OCI-LY3 (cell line): ENCODE data around the gene MKNK1.

ENCODE experiments used
- H2AFZ ChIP-seq: fragments of 200-600, 300-600 bp; shearing (Covaris generic); 2 replicates; pipeline ENCODE4 v1.6.0; 2014; ENCODE audit warnings: antibody characterized with exemption, low read depth, low read length
- H3K27ac ChIP-seq: fragments of 200-600, 300-600 bp; sonication (generic); 2 replicates; pipeline ENCODE4 v1.5.1; 2014; ENCODE audit warnings: mild to moderate bottlenecking, low read length, moderate library complexity, mixed read lengths
- H3K27me3 ChIP-seq: fragments of 200-600, 300-600 bp; sonication (generic); 2 replicates; pipeline ENCODE4 v1.6.1; 2014; ENCODE audit warnings: low read depth, low read length, mixed read lengths
- H3K36me3 ChIP-seq: fragments of 200-600, 300-600 bp; sonication (generic); replicated peaks from 2 replicates; pipeline ENCODE3; 2014; ENCODE audit warnings: low read depth, low read length, mixed read lengths
- H3K4me1 ChIP-seq: fragments of 300-600, 200-600 bp; sonication (generic); 2 replicates; pipeline ENCODE4 v1.6.1; 2014; ENCODE audit warnings: low read length, mixed read lengths
- H3K4me2 ChIP-seq: fragments of 200-600, 300-600 bp; sonication (generic); 2 replicates; pipeline ENCODE4 v1.6.1; 2014; ENCODE audit warnings: low read length, mixed read lengths
- H3K4me3 ChIP-seq: fragments of 300-600, 200-600 bp; sonication (generic); 2 replicates; pipeline ENCODE4 v1.5.1; 2014; ENCODE audit warnings: antibody characterized with exemption, mild to moderate bottlenecking, low read length, moderate library complexity
- H3K79me2 ChIP-seq: fragments of 300-600, 200-600 bp; shearing (Covaris generic); 2 replicates; pipeline ENCODE4 v1.6.1; 2014; ENCODE audit warnings: mild to moderate bottlenecking, low read length, mixed read lengths
- H3K9ac ChIP-seq: fragments of 300-600, 200-600 bp; shearing (Covaris generic); 2 replicates; pipeline ENCODE4 v1.6.0; 2014; ENCODE audit warnings: mild to moderate bottlenecking, low read length, moderate library complexity
- H3K9me3 ChIP-seq: fragments of 200-600, 300-600 bp; shearing (Covaris generic); 2 replicates; pipeline ENCODE4 v1.6.1; 2014; ENCODE audit warnings: low read length, mixed read lengths; ENCODE audit not compliant: insufficient read depth
- H4K20me1 ChIP-seq: fragments of 200-600, 300-600 bp; sonication (generic); 2 replicates; pipeline ENCODE4 v1.6.1; 2016; ENCODE audit warnings: low read length, mixed read lengths; ENCODE audit not compliant: insufficient read depth
- CTCF ChIP-seq: fragments of 200-600, 300-600 bp; sonication (generic); IDR thresholded peaks from 2 replicates; pipeline ENCODE4 v1.5.1; 2014; ENCODE audit warnings: antibody characterized with exemption, low read length, low read depth
- EZH2phosphoT487 ChIP-seq: fragments of 200-600 bp; shearing (Covaris generic); IDR thresholded peaks from 2 replicates; pipeline ENCODE4 v1.6.1; 2018; ENCODE audit warnings: antibody characterized with exemption, mixed run types, low read depth

Gene MKNK1

DNA sequence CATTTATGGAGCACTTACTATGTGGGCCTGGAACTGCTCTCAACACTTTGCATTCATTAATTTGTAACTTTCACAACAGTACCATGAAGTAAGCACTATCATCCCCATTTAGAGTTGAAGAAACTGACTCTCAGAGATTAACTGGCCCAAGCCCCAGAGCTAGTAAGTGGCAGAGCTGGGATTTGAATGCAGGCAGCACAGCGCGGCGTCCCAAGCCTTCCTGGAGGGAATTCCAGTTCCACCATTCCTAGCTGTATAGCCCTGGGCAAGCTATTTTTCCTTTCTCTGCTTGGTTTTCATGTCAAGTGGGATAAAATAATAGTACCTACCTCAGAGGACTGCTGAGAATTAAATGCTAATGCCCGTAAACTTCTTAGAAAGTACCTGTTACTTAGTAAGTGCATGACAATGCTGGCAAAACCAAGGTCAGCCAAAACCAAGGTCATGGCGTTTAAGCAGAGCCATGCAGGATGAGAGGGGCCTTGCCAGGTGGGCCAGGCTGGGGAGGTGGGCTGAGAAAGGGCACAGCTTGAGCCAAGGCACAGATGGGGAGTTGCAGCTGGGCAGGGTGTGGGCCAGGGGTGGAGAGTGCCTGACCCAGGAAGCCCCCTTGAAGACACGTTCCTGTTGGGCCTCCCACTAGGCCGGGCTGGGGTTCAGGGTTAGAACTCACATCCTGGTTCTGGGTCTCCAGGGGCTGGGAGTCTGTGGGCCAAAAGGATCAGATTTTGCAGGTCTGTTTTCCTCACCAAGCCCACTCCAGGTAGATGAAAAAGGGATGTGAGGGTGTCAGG, 48.0 kb downstream of the MKNK1 start:
- Histone ChIP-seq H3K9me3 (no peaks in the 10 kb centered on the region), H3K4me3 (no peak overlapping the region), H3K4me1 (no peaks in the 10 kb centered on the region), H3K27me3 (no peaks in the 10 kb centered on the region), H3K4me2 (no peak overlapping the region), H4K20me1 (no peaks in the 10 kb centered on the region), H2AFZ (no peak overlapping the region), H3K79me2 (no peaks in the 10 kb centered on the region), H3K27ac (no peak overlapping the region), H3K9ac (no peak overlapping the region), H3K36me3 (no peaks in the 10 kb centered on the region)
- no peak for TF ChIP-seq EZH2phosphoT487
- TF ChIP-seq CTCF: no peak

DNA sequence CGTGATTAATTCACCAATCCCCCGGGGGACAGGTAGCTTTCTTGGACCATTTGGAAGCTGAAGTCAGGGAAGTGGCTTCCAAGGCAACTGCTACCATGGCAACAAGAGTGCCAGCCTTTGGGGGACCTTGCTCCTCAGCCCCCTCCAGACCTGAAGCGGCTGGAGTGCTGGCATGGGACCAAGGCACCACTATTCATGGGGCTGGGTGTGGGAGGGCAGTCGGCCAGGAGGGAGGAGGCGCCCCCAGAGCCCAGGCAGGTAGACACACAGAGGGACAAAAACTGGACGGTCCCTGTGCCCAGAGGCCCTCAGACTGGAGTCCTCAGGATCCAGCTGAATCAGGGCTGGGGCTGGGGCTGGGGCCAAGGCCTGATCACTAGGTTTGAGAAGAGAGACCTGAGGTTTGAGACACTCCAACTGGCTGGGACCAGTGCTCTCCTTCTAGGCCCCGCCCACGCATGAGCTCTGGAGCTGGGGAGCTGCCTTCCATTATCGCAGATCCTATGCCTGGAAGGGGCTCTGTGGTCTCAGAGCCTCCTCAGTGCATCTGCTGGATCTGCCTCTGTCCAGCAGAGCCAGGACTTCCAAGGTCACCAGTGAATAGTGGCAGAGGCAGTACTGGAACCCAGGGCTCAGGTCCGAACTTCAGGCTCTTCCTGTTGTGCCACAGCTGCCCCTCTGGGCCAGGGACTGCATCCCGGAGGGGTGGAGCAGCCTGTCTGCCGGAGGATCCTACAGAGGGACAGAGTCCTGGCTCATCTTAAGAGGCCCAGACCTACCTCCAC, 49.3 kb downstream of the MKNK1 start:
- Histone ChIP-seq H2AFZ (no peak overlapping the region), H3K9me3 (no peaks in the 10 kb centered on the region), H3K79me2 (no peaks in the 10 kb centered on the region), H3K36me3 (no peaks in the 10 kb centered on the region), H3K27ac (no peak overlapping the region), H3K27me3 (no peaks in the 10 kb centered on the region), H4K20me1 (no peaks in the 10 kb centered on the region), H3K4me3 (no peak overlapping the region), H3K4me2 (no peak overlapping the region), H3K9ac (no peak overlapping the region), H3K4me1 (no peaks in the 10 kb centered on the region)
- TF ChIP-seq EZH2phosphoT487: no peak
- no peak for TF ChIP-seq CTCF

- H3K36me3 ChIP-seq: no peaks in the 10 kb centered on the region
- no peaks in the 10 kb centered on the region for H4K20me1 ChIP-seq
- no peak for TF ChIP-seq CTCF
- TF ChIP-seq EZH2phosphoT487: no peak
- no peak overlapping the region for H3K4me3 ChIP-seq
- no peak overlapping the region for H2AFZ ChIP-seq
- H3K27me3 ChIP-seq: no peaks in the 10 kb centered on the region
- H3K4me1 ChIP-seq: no peaks in the 10 kb centered on the region
- no peak overlapping the region for H3K9ac ChIP-seq
- H3K4me2 ChIP-seq: no peak overlapping the region
- H3K79me2 ChIP-seq: no peaks in the 10 kb centered on the region
- H3K9me3 ChIP-seq: no peaks in the 10 kb centered on the region
- H3K27ac ChIP-seq: no peak overlapping the region
Observed at GRCh38 chr1:46554236-46554596, 49.9 kb downstream of the MKNK1 start.

GRCh38 chr1:46553506-46553905, 50.6 kb downstream of the MKNK1 start:
- no peaks in the 10 kb centered on the region for H3K36me3 ChIP-seq
- TF ChIP-seq EZH2phosphoT487: no peak
- TF ChIP-seq CTCF: no peak
- H3K79me2 ChIP-seq: no peaks in the 10 kb centered on the region
- no peak overlapping the region for H2AFZ ChIP-seq
- H3K4me2 ChIP-seq: no peak overlapping the region
- no peaks in the 10 kb centered on the region for H3K4me1 ChIP-seq
- H3K9ac ChIP-seq: no peak overlapping the region
- H3K9me3 ChIP-seq: no peaks in the 10 kb centered on the region
- H4K20me1 ChIP-seq: no peaks in the 10 kb centered on the region
- no peak overlapping the region for H3K4me3 ChIP-seq
- H3K27me3 ChIP-seq: no peaks in the 10 kb centered on the region
- H3K27ac ChIP-seq: no peak overlapping the region
